Gastrocnemius medialis (tissue), 4 donors: ENCODE measurements around the gene PHF2. TPM values are rescaled to one million over a fixed set of nuclear protein-coding genes. Genes with fewer than 3 reads are reported as not detected.

Experiments
- ATAC-seq, 2 donors: fragments of 150-250 bp; one replicate each; pipeline ENCODE4 v1.9.1; 2016
- DNase-seq, 2 donors: peaks; one replicate each; pipeline ENCODE4 v3.0.0-alpha.2; 2019
- H3K27ac ChIP-seq, 4 donors: fragments of 200-600 bp; sonication (generic); 1 replicate in 1 of 4; 2 replicates in 3 of 4; pipeline ENCODE4 v1.5.1; 2016 to 2018; ENCODE audit warnings: mild to moderate bottlenecking in 2 of 4, moderate library complexity in 1 of 4
- H3K27me3 ChIP-seq, 3 donors: fragments of 200-600 bp; sonication (generic) in 2 of 3; 1 replicate in 1 of 3; 2 replicates in 2 of 3; pipeline versions ENCODE4 v1.5.1 to v1.6.0; 2016 to 2019; ENCODE audit warnings: mild to moderate bottlenecking in 1 of 3, moderate library complexity in 1 of 3
- H3K36me3 ChIP-seq, 2 donors: fragments of 200-600 bp; sonication (generic) in 1 of 2; one replicate each; pipeline ENCODE4 v1.5.1; 2017 to 2018
- H3K4me1 ChIP-seq, 2 donors: fragments of 200-600 bp; sonication (generic) in 1 of 2; one replicate each; pipeline ENCODE4 v1.5.1; 2016 to 2017; ENCODE audit warnings: mild to moderate bottlenecking in 2 of 2
- H3K4me3 ChIP-seq, 4 donors: fragments of 200-600 bp; sonication (generic) in 3 of 4; 1 replicate in 1 of 4; 2 replicates in 3 of 4; pipeline ENCODE4 v1.5.1; 2016 to 2019; ENCODE audit warnings: mild to moderate bottlenecking in 2 of 4
- H3K9me3 ChIP-seq, 3 donors: fragments of 200-600 bp; sonication (generic) in 2 of 3; 1 replicate in 1 of 3; 2 replicates in 2 of 3; pipeline ENCODE4 v1.5.1; 2016 to 2019
- POLR2A ChIP-seq, 2 donors: fragments of 450-650 bp; IDR thresholded peaks; one replicate each; pipeline ENCODE4 v1.6.1; 2017; ENCODE audit warnings: antibody characterized with exemption in 2 of 2, mild to moderate bottlenecking in 2 of 2, moderate library complexity in 2 of 2
- in situ Hi-C, 4 donors: fragments of 200-750 bp; cut with MboI; loops; one replicate each; pipeline versions ENCODE4 v1.15.0 to v1.8.0; 2017; ENCODE audit warnings: low sequenced_read_pairs in 4 of 4
- intact Hi-C: fragments of 100-400 bp; cut with DNase I; formaldehyde crosslinking; loops from one replicate; pipeline ENCODE4 v1.15.1; 2023; ENCODE audit warnings: low total_unique reads
- total RNA-seq, 4 donors: library from RNA; depleted of rRNA; stranded (reverse); fragments of >200 nt; gene quantifications; one replicate each; pipeline versions ENCODE4 v1.1.0 to v1.2.3, GENCODE V29; 2016
- TF ChIP-seq, protein P1 (sequence below), 5 experiments: fragments of 450-650 bp in 3 of 5; fragments of 200-600 bp in 2 of 5; sonication (generic) in 2 of 5; IDR thresholded peaks in 4 of 5; conservative IDR thresholded peaks in 1 of 5; 1 replicate in 4 of 5; 2 replicates in 1 of 5; pipeline ENCODE4 v1.5.1; 2016 to 2019; ENCODE audit warnings: antibody characterized with exemption in 5 of 5, mild to moderate bottlenecking in 3 of 5, moderate library complexity in 3 of 5

The PHF2 gene
- total RNA-seq, 4 donors from 2014 or later: 18.8 to 24.3 (median 21.9) TPM

DNA sequence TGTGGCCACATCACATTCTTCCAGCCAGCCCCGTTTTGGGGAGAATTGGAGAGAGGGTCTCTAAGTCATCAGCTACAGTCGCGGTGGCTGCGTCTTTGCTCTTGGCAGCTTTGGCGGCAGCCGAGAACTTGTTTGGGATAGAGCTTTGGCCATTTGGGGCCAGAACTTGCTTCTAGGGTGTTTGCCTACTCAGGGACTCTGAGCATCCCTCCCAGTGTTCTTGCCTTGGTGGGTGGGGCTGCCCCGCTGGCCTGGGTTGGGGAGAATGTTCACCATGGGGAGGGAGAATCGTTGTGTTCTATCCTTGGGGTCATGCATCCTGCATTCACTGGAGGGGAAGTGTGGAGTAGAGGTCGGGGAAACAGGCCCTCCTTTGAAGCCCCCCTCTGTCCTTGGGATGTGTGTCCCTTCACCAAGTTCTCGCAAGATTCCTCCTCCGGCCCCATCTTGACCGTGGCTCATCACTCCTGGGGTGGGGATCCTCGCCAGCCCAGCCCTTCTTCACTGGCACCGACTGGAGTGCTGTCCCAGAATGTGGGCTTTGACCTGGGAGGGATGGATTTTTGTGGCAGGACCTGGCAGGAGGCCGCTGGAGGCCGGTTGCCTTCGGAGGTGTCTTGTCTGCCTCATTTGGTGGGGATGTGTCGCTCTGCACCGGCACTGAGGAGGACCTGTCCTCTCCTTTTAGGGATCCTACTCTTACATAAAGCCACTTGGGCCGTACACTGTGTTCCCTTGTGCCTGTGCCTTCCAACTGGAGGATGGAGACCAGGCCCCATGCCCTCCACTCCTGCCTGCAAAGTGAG lies 3.5 kb downstream of the PHF2 start:
- H3K9me3 ChIP-seq: no peaks in the 10 kb centered on the region
- DNase-seq (no peak), ATAC-seq (no peak)
- H3K36me3 ChIP-seq: no peaks in the 10 kb centered on the region
- in situ Hi-C loops (no loop called here), intact Hi-C loops (no loop called here)
- peaks cover 55 to 57% of the 10 kb centered on the region in 2 donors for H3K4me1 ChIP-seq
- H3K27me3 ChIP-seq: no peaks in the 10 kb centered on the region
- H3K4me3 ChIP-seq: no peak overlapping the region
- peak overlapping the region in 3 of 4 donors; percentile 37 to 84 (median 57) for H3K27ac ChIP-seq
- TF ChIP-seq, protein P1, sequence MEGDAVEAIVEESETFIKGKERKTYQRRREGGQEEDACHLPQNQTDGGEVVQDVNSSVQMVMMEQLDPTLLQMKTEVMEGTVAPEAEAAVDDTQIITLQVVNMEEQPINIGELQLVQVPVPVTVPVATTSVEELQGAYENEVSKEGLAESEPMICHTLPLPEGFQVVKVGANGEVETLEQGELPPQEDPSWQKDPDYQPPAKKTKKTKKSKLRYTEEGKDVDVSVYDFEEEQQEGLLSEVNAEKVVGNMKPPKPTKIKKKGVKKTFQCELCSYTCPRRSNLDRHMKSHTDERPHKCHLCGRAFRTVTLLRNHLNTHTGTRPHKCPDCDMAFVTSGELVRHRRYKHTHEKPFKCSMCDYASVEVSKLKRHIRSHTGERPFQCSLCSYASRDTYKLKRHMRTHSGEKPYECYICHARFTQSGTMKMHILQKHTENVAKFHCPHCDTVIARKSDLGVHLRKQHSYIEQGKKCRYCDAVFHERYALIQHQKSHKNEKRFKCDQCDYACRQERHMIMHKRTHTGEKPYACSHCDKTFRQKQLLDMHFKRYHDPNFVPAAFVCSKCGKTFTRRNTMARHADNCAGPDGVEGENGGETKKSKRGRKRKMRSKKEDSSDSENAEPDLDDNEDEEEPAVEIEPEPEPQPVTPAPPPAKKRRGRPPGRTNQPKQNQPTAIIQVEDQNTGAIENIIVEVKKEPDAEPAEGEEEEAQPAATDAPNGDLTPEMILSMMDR (IDR thresholded peaks at IDR 0.05 in 4 of 5, conservative IDR thresholded peaks at IDR 0.05 in 1 of 5): no peak
- TF ChIP-seq POLR2A (IDR thresholded peaks at IDR 0.05): no peak

DNA sequence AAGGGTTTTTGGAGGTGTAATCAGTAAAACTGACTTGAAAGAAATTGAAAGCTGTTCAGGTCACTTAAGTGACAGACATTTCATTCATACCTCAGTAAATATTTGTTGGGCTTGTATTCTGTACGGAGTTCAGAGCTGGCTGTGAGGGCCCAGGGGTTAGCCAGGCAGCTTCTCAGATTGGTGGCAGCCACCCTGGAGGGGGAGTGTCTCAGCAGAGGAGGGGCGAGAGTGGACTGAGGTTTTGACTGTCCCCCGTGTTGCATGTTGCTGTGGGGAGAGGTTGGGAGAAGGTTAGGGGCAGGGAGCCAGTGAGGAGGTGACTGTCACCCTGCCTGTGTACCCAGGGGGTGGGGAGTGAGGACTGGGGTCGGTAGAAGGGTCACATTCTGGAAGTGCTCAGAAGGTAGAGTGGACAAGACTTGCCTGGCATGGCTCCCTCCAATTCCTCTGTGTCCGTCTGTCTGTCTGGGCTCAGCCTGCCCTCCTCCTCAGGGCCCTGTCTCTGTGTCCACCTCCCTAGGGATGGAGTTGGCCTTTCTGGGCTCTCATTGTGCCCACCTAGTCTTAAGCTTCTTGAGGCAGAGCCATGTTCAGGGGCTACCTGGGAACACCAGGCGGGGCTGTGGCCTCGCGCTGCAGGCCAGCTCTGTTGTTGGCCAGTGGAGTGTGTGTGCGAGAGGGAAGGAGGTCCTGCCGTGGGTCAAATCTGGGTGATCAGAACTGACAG lies 4.4 kb downstream of the PHF2 start:
- intact Hi-C loops (no loop called here), in situ Hi-C loops (no loop called here)
- DNase-seq: no peak
- Histone ChIP-seq H3K27ac (peak overlapping the region in 3 of 4 donors; percentile 37 to 57 (median 51)), H3K4me3 (no peak overlapping the region), H3K36me3 (no peaks in the 10 kb centered on the region), H3K9me3 (no peaks in the 10 kb centered on the region), H3K4me1 (peaks cover 54 to 56% of the 10 kb centered on the region in 2 donors), H3K27me3 (no peaks in the 10 kb centered on the region)
- ATAC-seq: no peak
- TF ChIP-seq, protein P1 (IDR thresholded peaks at IDR 0.05 in 4 of 5, conservative IDR thresholded peaks at IDR 0.05 in 1 of 5): no peak
- TF ChIP-seq POLR2A (IDR thresholded peaks at IDR 0.05): no peak

DNA sequence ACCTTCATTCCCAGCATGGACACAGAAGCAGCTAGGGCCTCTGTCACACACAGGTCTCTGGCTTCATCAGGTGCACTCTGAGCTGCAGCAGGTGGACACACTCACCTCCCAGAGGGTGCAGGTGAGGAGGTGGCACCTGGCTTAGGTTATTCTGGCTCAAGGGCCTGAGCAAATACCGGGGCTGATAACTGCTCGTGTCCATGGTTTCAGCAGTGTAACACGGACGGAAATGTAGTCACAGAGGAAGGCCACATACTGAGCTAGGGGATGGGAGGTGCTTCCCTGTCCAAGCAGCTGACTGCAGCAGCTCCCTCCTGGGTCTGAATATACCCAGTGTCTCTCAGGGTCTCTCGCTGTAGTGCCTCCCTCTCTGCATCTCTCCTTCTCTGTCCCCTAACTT lies 5.7 kb downstream of the PHF2 start:
- no peak overlapping the region for H3K4me3 ChIP-seq
- H3K4me1 ChIP-seq: peaks cover 64 to 67% of the 10 kb centered on the region in 2 donors
- H3K27me3 ChIP-seq: no peaks in the 10 kb centered on the region
- DNase-seq: no peak
- no peaks in the 10 kb centered on the region for H3K9me3 ChIP-seq
- no peak for ATAC-seq
- intact Hi-C loops: no loop called here
- H3K36me3 ChIP-seq: no peaks in the 10 kb centered on the region
- peak overlapping the region in 2 of 4 donors; percentile 18 to 19 for H3K27ac ChIP-seq
- TF ChIP-seq POLR2A (IDR thresholded peaks at IDR 0.05): no peak
- TF ChIP-seq, protein P1 (IDR thresholded peaks at IDR 0.05 in 4 of 5, conservative IDR thresholded peaks at IDR 0.05 in 1 of 5): no peak
- in situ Hi-C loops: no loop called here

DNA sequence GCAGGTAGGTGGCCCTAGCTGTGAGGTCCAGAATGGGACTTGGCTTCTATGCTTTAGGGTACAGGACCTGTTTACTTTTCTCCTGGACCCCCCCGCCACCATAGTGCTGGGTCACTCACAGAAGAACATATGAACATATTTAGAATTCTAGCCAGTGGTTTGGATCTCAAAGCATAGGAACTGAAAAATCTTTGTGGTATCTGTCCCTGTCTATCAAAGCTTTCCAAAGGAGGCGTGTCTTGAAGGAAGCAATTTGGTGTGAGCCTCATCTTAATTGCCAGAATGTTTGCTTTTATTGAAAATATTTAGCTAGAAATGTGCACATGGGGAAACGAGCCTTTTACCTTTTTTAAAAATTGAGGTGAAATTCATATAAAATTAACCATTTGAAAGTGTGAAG lies 6.2 kb downstream of the PHF2 start:
- in situ Hi-C loops: no loop called here
- Histone ChIP-seq H3K27ac (peak overlapping the region in 1 of 4 donors; percentile 19), H3K4me3 (no peak overlapping the region), H3K4me1 (peaks cover 63 to 67% of the 10 kb centered on the region in 2 donors), H3K27me3 (no peaks in the 10 kb centered on the region), H3K9me3 (no peaks in the 10 kb centered on the region), H3K36me3 (no peaks in the 10 kb centered on the region)
- TF ChIP-seq, protein P1 (IDR thresholded peaks at IDR 0.05 in 4 of 5, conservative IDR thresholded peaks at IDR 0.05 in 1 of 5): no peak
- TF ChIP-seq POLR2A (IDR thresholded peaks at IDR 0.05): no peak
- ATAC-seq (no peak), DNase-seq (no peak)
- intact Hi-C loops: no loop called here
